Type B pancreatic cell (in vitro differentiated cells): Measurements from ENCODE around the gene SLCO4A1. TPM values are rescaled to one million over a fixed set of nuclear protein-coding genes. Genes with fewer than 3 reads are reported as not detected.

Experiments
- DNase-seq: peaks from one replicate; pipeline ENCODE4 v3.0.0; 2021; ENCODE audit warnings: mixed read lengths; ENCODE audit not compliant: unreplicated experiment; ENCODE audit errors: extremely low spot score
- H3K27ac Mint-ChIP-seq: 2 replicates; pipeline ENCODE4 v1.8.0; 2021; ENCODE audit warnings: mild to moderate bottlenecking, mixed read lengths
- H3K27me3 Mint-ChIP-seq: 2 replicates; pipeline ENCODE4 v1.8.0; 2021; ENCODE audit warnings: mixed read lengths
- H3K36me3 Mint-ChIP-seq: 2 replicates; pipeline ENCODE4 v1.8.0; 2021; ENCODE audit warnings: mixed read lengths
- H3K4me1 Mint-ChIP-seq: one replicate; pipeline ENCODE4 v1.8.0; 2021; ENCODE audit warnings: mixed read lengths; ENCODE audit not compliant: unreplicated experiment
- H3K4me3 Mint-ChIP-seq: 2 replicates; pipeline ENCODE4 v1.8.0; 2021; ENCODE audit warnings: mild to moderate bottlenecking, mixed read lengths
- H3K9me3 Mint-ChIP-seq: 2 replicates; pipeline ENCODE4 v1.8.0; 2021; ENCODE audit warnings: mixed read lengths
- CTCF ChIP-seq: fragments of 200-600 bp; sonication (generic); conservative IDR thresholded peaks from 2 replicates; pipeline ENCODE4 v1.5.0; 2021; ENCODE audit warnings: antibody characterized with exemption, mild to moderate bottlenecking
- total RNA-seq: library from RNA; stranded (reverse); gene quantifications from 2 replicates; pipeline ENCODE4 v1.2.1, GENCODE V29; 2021; ENCODE audit warnings: low replicate concordance

SLCO4A1 gene
- total RNA-seq, 1 donor from 2014 or later: 5.3 TPM

DNA sequence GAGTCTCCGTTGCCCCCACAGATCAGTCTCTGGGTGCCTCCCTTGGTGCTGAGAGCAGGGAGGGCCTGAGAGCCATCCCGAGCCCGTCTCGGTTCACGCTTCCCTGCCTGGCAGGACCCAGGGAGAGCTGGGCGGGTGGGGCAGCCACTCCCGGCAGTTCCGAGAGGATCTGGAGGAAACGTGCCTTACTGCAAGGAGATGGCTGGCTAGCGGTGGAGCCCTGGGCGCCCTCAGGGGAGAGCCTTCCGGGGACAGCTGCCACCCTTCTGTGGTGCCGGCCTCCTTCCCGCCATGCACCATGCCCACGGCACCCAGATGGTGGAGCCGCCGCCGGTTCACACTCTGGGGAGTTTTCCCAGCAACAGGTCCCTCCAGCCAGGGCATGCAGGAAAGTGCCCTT, 45.8 kb upstream of the SLCO4A1 start:
- peaks cover 59% of the 10 kb centered on the region for H3K27me3 Mint-ChIP-seq
- H3K36me3 Mint-ChIP-seq: no peaks in the 10 kb centered on the region
- no peak for TF ChIP-seq CTCF

DNA sequence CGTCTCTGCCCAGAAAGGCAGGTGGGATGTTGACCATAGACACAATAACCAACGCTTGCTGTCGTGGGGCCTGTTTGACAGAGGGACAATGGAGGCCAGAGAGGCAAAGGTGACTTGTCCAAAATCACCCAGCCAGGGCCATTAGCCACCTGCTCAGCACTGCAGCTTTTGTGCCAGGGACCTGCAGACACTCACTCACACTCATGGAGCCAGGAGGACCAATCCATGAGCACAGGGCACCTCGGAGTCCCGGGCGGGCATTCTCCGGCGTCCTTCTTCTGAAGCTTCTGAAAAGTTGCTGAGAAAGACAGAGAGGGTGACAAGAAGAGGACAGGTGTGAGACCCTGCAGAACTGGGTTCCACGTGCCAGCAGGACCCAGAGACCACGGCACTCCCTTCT, 45.4 kb upstream of the SLCO4A1 start:
- H3K9me3 Mint-ChIP-seq: no peaks in the 10 kb centered on the region
- H3K4me1 Mint-ChIP-seq: no peaks in the 10 kb centered on the region
- no peaks in the 10 kb centered on the region for H3K36me3 Mint-ChIP-seq
- H3K27me3 Mint-ChIP-seq: peaks cover 55% of the 10 kb centered on the region
- no peak overlapping the region for H3K4me3 Mint-ChIP-seq
- no peak for TF ChIP-seq CTCF
- DNase-seq: no peak
- H3K27ac Mint-ChIP-seq: no peak overlapping the region

More for the DNA sequence above, 45.8 kb upstream of the SLCO4A1 start:
- Mint-ChIP-seq H3K4me3 (no peak overlapping the region), H3K4me1 (no peaks in the 10 kb centered on the region), H3K9me3 (no peaks in the 10 kb centered on the region), H3K27ac (no peak overlapping the region)
- DNase-seq: no peak

DNA sequence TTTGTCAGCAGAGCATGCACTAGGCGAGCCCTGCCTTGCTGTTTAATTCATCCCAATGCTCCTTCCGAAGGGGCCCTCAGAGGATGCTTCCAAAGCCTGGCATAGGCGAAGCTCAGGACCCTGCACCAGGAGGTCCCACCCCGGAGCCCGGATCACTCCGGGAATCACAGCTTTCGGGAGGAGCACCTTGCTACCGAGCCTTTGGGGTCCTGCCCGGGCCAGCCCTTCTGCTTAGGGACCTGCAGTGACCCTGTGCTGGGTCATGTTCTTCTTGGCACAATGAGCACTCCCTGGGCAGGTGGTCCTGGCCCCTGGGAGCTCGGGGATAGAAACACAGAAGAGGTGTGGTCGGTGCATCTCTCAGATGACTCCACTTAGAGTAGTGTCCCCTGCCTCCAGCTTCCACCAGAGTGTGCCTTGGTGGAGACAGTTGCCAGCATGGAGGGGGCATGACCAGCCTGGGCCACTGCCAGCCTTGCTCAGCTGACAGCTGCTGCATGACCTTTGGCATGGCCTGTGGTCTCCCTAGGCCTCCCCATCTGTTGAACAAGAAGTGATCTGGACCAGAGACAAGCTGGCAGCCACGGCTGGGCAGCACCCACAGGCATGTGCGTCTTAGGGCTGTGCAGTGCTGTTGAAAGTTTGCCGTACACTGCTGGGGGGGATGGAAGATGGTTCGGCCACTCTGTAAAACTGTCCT, 44.7 kb upstream of the SLCO4A1 start:
- Mint-ChIP-seq H3K4me3 (no peak overlapping the region), H3K27me3 (peaks cover 50% of the 10 kb centered on the region), H3K27ac (no peak overlapping the region)

GRCh38 chr20:62598761-62599194, 43.5 kb upstream of the SLCO4A1 start:
- Mint-ChIP-seq H3K27ac (no peak overlapping the region), H3K9me3 (no peaks in the 10 kb centered on the region), H3K27me3 (peaks cover 49% of the 10 kb centered on the region), H3K4me1 (no peaks in the 10 kb centered on the region), H3K4me3 (no peak overlapping the region), H3K36me3 (no peaks in the 10 kb centered on the region)
- no peak for TF ChIP-seq CTCF
- DNase-seq: no peak

More for the DNA sequence above, 44.7 kb upstream of the SLCO4A1 start:
- no peaks in the 10 kb centered on the region for H3K9me3 Mint-ChIP-seq
- no peaks in the 10 kb centered on the region for H3K4me1 Mint-ChIP-seq
- H3K36me3 Mint-ChIP-seq: no peaks in the 10 kb centered on the region
- no peak for TF ChIP-seq CTCF
- DNase-seq: no peak

DNA sequence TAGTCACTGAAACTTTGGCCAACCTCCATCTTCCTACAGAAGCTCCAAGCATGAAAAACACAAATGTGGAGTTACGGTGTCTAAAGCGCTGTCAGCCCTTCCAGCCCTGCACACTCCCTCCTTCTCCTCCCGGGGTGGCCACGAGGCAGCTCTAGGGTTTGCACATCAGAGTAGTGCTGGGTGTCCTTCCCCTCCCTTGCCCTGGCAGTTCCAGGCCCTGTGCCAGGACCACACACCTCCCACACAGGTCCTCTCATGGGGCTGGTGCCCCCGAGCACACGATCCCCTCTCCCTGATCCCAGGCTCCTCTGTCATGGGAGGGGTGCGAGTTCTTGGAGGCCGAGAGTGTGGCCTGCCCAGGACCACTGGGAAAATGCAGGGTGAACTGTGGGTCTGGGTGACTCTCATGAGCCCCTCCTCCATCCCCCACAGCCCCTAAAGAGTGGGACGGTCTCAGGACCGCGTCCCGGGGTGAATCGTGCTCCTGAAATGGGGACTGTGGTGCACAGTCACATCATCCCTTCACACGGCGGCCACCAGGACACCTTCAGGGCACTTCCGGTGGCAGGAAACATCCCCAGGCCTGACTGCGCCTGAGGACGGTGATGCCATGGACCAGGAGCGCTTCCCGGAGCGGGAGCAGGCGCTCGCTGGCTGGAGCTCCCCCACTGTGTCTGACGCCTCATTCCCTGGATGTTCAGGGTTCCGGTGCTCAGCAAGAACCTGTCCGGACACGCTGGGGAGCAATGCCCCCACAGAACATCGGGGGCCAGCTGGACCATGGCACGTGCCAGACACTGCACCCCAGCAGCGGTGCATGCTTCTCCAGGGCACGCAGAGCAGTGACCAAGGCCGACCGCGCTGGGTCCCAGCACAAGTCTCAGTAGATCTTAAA, 42.8 kb upstream of the SLCO4A1 start:
- H3K4me1 Mint-ChIP-seq: no peaks in the 10 kb centered on the region
- no peak for DNase-seq
- no peak overlapping the region for H3K4me3 Mint-ChIP-seq
- no peaks in the 10 kb centered on the region for H3K36me3 Mint-ChIP-seq
- H3K27me3 Mint-ChIP-seq: peaks cover 45% of the 10 kb centered on the region
- no peak overlapping the region for H3K27ac Mint-ChIP-seq
- no peaks in the 10 kb centered on the region for H3K9me3 Mint-ChIP-seq
- no peak for TF ChIP-seq CTCF
